Gastroesophageal sphincter (tissue), 3 donors: Measurements from ENCODE around the gene YES1.

Experiments
- CTCF ChIP-seq, 4 experiments: fragments of 200-600 bp in 2 of 4; fragments of 450-650 bp in 2 of 4; sonication (generic) in 1 of 4; IDR thresholded peaks; one replicate each; pipeline ENCODE4 v1.5.1; 2017 to 2019; ENCODE audit warnings: antibody characterized with exemption in 4 of 4, mild to moderate bottlenecking in 2 of 4, moderate library complexity in 2 of 4
- EP300 ChIP-seq: sonication (generic); formaldehyde crosslinking; IDR thresholded peaks from one replicate; pipeline ENCODE4 v1.6.1; 2017; ENCODE audit warnings: antibody characterized with exemption, mild to moderate bottlenecking
- POLR2A ChIP-seq, 2 donors: fragments of 450-650 bp; IDR thresholded peaks; one replicate each; pipeline ENCODE4 v1.6.1; 2017; ENCODE audit warnings: antibody characterized with exemption in 2 of 2, mild to moderate bottlenecking in 2 of 2, moderate library complexity in 1 of 2
- POLR2AphosphoS5 ChIP-seq: sonication (generic); formaldehyde crosslinking; IDR thresholded peaks from one replicate; pipeline ENCODE4 v1.6.1; 2017; ENCODE audit warnings: antibody characterized with exemption

- TF ChIP-seq CTCF (IDR thresholded peaks at IDR 0.05) (no peak), POLR2A (IDR thresholded peaks at IDR 0.05) (no peak), POLR2AphosphoS5 (no peak), EP300 (no peak)
Observed at GRCh38 chr18:773980-774624, 37.9 kb downstream of the YES1 start.
